Transverse colon (tissue), 3 donors: ENCODE data around the gene VTN.

Source experiments
- CTCF ChIP-seq, 5 experiments: fragments of 200-600 bp in 3 of 5; fragments of 450-650 bp in 2 of 5; sonication (generic) in 3 of 5; IDR thresholded peaks; 1 replicate in 2 of 5; 2 replicates in 3 of 5; pipeline ENCODE4 v1.5.1; 2016 to 2017; ENCODE audit warnings: antibody characterized with exemption in 5 of 5, inconsistent platforms in 3 of 5, mild to moderate bottlenecking in 2 of 5, moderate library complexity in 1 of 5
- EP300 ChIP-seq: sonication (generic); formaldehyde crosslinking; IDR thresholded peaks from one replicate; pipeline ENCODE4 v1.6.1; 2017; ENCODE audit warnings: antibody characterized with exemption, low read depth
- POLR2A ChIP-seq: fragments of 450-650 bp; IDR thresholded peaks from one replicate; pipeline ENCODE4 v1.6.1; 2016; ENCODE audit warnings: antibody characterized with exemption, mild to moderate bottlenecking, moderate library complexity

- TF ChIP-seq EP300 (no peak), CTCF (IDR thresholded peaks at IDR 0.05) (no peak), POLR2A (no peak)
Observed at GRCh38 chr17:28372945-28373274, 2.8 kb upstream of the VTN start.
